ENCODE data around the gene POLR1C.

POLR1C gene

GRCh38 chr6:43517505-43518357 is 842 bp downstream of the POLR1C start:
- peak overlapping the region; percentile 95 for H3K4me2 ChIP-seq (ENCODE audit: low read length)
- H2AFZ ChIP-seq (ENCODE audit: low read length), result no peak overlapping the region
- peaks cover 66% of the 10 kb centered on the region for H3K36me3 ChIP-seq (ENCODE audit: insufficient read depth, low read length)
- H3K27ac ChIP-seq (ENCODE audit: low read depth, low read length, poor library complexity, severe bottlenecking), result peak overlapping the region; percentile 46
- TF ChIP-seq CTCF (IDR thresholded peaks at IDR 0.05; ENCODE audit: low read length) (no peak), EZH2 (IDR thresholded peaks at IDR 0.05; ENCODE audit: borderline replicate concordance, low read length) (no peak)
- no peaks in the 10 kb centered on the region for H3F3A ChIP-seq (ENCODE audit: insufficient read depth, low read length)
- H3K9ac ChIP-seq (ENCODE audit: low read length), result peak overlapping the region; percentile 98
- peaks cover 26% of the 10 kb centered on the region for H3K4me1 ChIP-seq (ENCODE audit: insufficient read depth, low read length, severe bottlenecking)
- peaks cover 30% of the 10 kb centered on the region for H3K79me2 ChIP-seq (ENCODE audit: insufficient read depth, low read length)
- no peaks in the 10 kb centered on the region for H3K27me3 ChIP-seq (ENCODE audit: insufficient read depth, low read length)
- H3K4me3 ChIP-seq (ENCODE audit: low read depth, low read length, poor library complexity, severe bottlenecking), result peak overlapping the region; percentile 96
- no peaks in the 10 kb centered on the region for H4K20me1 ChIP-seq (ENCODE audit: insufficient read depth, low read length)
- H3K9me2 ChIP-seq (ENCODE audit: low read depth, low read length), result no peaks in the 10 kb centered on the region
- H3K9me3 ChIP-seq (ENCODE audit: low read length), result no peaks in the 10 kb centered on the region

- Histone ChIP-seq H3K9ac (ENCODE audit: low read length) (no peak overlapping the region), H3K9me2 (ENCODE audit: low read depth, low read length) (no peaks in the 10 kb centered on the region), H3K4me1 (ENCODE audit: insufficient read depth, low read length, severe bottlenecking) (peaks cover 26% of the 10 kb centered on the region), H3K4me3 (ENCODE audit: low read depth, low read length, poor library complexity, severe bottlenecking) (no peak overlapping the region), H3K36me3 (ENCODE audit: insufficient read depth, low read length) (peaks cover 71% of the 10 kb centered on the region), H3K27me3 (ENCODE audit: insufficient read depth, low read length) (no peaks in the 10 kb centered on the region), H4K20me1 (ENCODE audit: insufficient read depth, low read length) (no peaks in the 10 kb centered on the region), H3K27ac (ENCODE audit: low read depth, low read length, poor library complexity, severe bottlenecking) (no peak overlapping the region), H3K9me3 (ENCODE audit: low read length) (no peaks in the 10 kb centered on the region), H2AFZ (ENCODE audit: low read length) (no peak overlapping the region), H3F3A (ENCODE audit: insufficient read depth, low read length) (no peaks in the 10 kb centered on the region), H3K79me2 (ENCODE audit: insufficient read depth, low read length) (peaks cover 30% of the 10 kb centered on the region), H3K4me2 (ENCODE audit: low read length) (no peak overlapping the region)
- TF ChIP-seq EZH2 (IDR thresholded peaks at IDR 0.05; ENCODE audit: borderline replicate concordance, low read length) (no peak), CTCF (IDR thresholded peaks at IDR 0.05; ENCODE audit: low read length) (no peak)
These were observed 3.2 kb downstream of the POLR1C start for GRCh38 chr6:43520097-43520496.

- TF ChIP-seq CTCF (IDR thresholded peaks at IDR 0.05; ENCODE audit: low read length), result no peak
- TF ChIP-seq EZH2 (IDR thresholded peaks at IDR 0.05; ENCODE audit: borderline replicate concordance, low read length), result no peak
- H3K4me3 ChIP-seq (ENCODE audit: low read depth, low read length, poor library complexity, severe bottlenecking), result no peak overlapping the region
- no peaks in the 10 kb centered on the region for H4K20me1 ChIP-seq (ENCODE audit: insufficient read depth, low read length)
- H3K36me3 ChIP-seq (ENCODE audit: insufficient read depth, low read length), result peaks cover 82% of the 10 kb centered on the region
- H3K27ac ChIP-seq (ENCODE audit: low read depth, low read length, poor library complexity, severe bottlenecking), result no peak overlapping the region
- no peak overlapping the region for H3K4me2 ChIP-seq (ENCODE audit: low read length)
- no peaks in the 10 kb centered on the region for H3K27me3 ChIP-seq (ENCODE audit: insufficient read depth, low read length)
- no peak overlapping the region for H3K9ac ChIP-seq (ENCODE audit: low read length)
- no peaks in the 10 kb centered on the region for H3F3A ChIP-seq (ENCODE audit: insufficient read depth, low read length)
- H3K79me2 ChIP-seq (ENCODE audit: insufficient read depth, low read length), result peaks cover 24% of the 10 kb centered on the region
- H3K9me2 ChIP-seq (ENCODE audit: low read depth, low read length), result no peaks in the 10 kb centered on the region
- H2AFZ ChIP-seq (ENCODE audit: low read length), result no peak overlapping the region
- no peaks in the 10 kb centered on the region for H3K9me3 ChIP-seq (ENCODE audit: low read length)
- peaks cover 13% of the 10 kb centered on the region for H3K4me1 ChIP-seq (ENCODE audit: insufficient read depth, low read length, severe bottlenecking)
These were observed 4.9 kb downstream of the POLR1C start for GRCh38 chr6:43521836-43522235.
